ENCODE data around the gene PLAC8L1. TPM values are rescaled to one million over a fixed set of nuclear protein-coding genes. Genes with fewer than 3 reads are reported as not detected.

The PLAC8L1 gene
- total RNA-seq, 1 experiment from 2014 or later, result 0.52 TPM

- Histone ChIP-seq H3K23me2 (ENCODE audit: insufficient read length, low read depth, low read length, poor library complexity, severe bottlenecking) (no peaks in the 10 kb centered on the region), H3K4me2 (ENCODE audit: insufficient read depth, insufficient read length, low read length) (no peak overlapping the region), H2AK5ac (ENCODE audit: insufficient read length, low read length) (no peak overlapping the region), H3T11ph (ENCODE audit: low read length) (no peak overlapping the region), H3K79me1 (ENCODE audit: insufficient read depth, low read depth, low read length, poor library complexity, severe bottlenecking) (no peaks in the 10 kb centered on the region), H2AFZ (ENCODE audit: low read length) (no peak overlapping the region), H2BK120ac (ENCODE audit: low read depth, low read length, poor library complexity, severe bottlenecking) (no peak overlapping the region), H4K20me1 (ENCODE audit: control insufficient read depth, insufficient read depth, insufficient read length) (no peaks in the 10 kb centered on the region), H2BK12ac (ENCODE audit: insufficient read length, low read depth, low read length) (no peak overlapping the region), H3K4me1 (ENCODE audit: insufficient read depth, low read length) (peaks cover 9% of the 10 kb centered on the region; the same call in 1 of the 2 replicates), H4K5ac (ENCODE audit: insufficient read length, low read depth, low read length) (no peak overlapping the region), H3K9me3 (ENCODE audit: control insufficient read depth, low read depth, low read length) (no peaks in the 10 kb centered on the region), H3K27me3 (ENCODE audit: insufficient read depth, low read length) (no peaks in the 10 kb centered on the region), H3K4ac (ENCODE audit: low read depth, low read length) (no peak overlapping the region), H3K9ac (ENCODE audit: extremely low read depth, insufficient read length, low read length) (no peak overlapping the region), H2BK20ac (ENCODE audit: low read depth, low read length, poor library complexity, severe bottlenecking) (no peak overlapping the region), H4K91ac (ENCODE audit: insufficient read length, low read depth, low read length) (no peak overlapping the region), H3K14ac (ENCODE audit: insufficient read depth, low read length) (no peak overlapping the region), H3K56ac (ENCODE audit: insufficient read length, low read depth, low read length) (no peak overlapping the region), H2BK5ac (ENCODE audit: insufficient read length, low read length) (no peak overlapping the region), H4K8ac (replicated peaks; ENCODE audit: insufficient read length, low read depth, low read length) (no peak overlapping the region), H3K23ac (ENCODE audit: insufficient read length, low read depth, low read length) (no peak overlapping the region), H2BK15ac (ENCODE audit: low read depth, low read length) (no peak overlapping the region), H3K18ac (ENCODE audit: insufficient read length, low read depth, low read length) (no peak overlapping the region), H3K79me2 (ENCODE audit: insufficient read depth, low read length) (no peaks in the 10 kb centered on the region), H3K27ac (ENCODE audit: insufficient read length, low read depth, low read length) (no peak overlapping the region)
- Mint-ChIP-seq H3K27me3 (ENCODE audit: low read depth) (no peaks in the 10 kb centered on the region), H3K27ac (no peak overlapping the region), H3K9me3 (no peaks in the 10 kb centered on the region; a peak in 2 of 5 replicates), H3K36me3 (ENCODE audit: insufficient read depth in 1 of 3, low read depth in 3 of 3) (no peaks in the 10 kb centered on the region; a peak in 1 of 7 replicates), H3K4me1 (peaks cover 33% of the 10 kb centered on the region in 2 experiments), H3K4me3 (no peak overlapping the region)
- WGBS (ENCODE audit: extremely low coverage, insufficient read length, low lambda C conversion rate), result no CpG with 5 or more reads among the region's 6 CpGs
- no peak for DNase-seq
- TF ChIP-seq CTCF (conservative IDR thresholded peaks at IDR 0.05), result no peak
Observed at GRCh38 chr5:146081556-146081955, 23.8 kb downstream of the PLAC8L1 start.
